Kidney (tissue), 14 donors: ENCODE results near the gene DLGAP1. TPM values are rescaled to one million over a fixed set of nuclear protein-coding genes. Genes with fewer than 3 reads are reported as not detected.

Source experiments
- DNase-seq, 5 donors: peaks; one replicate each; pipeline ENCODE4 v3.0.0-alpha.2; 2013 to 2020
- FAIRE-seq: peaks from 2 replicates; lab custom pipeline; 2012; peaks lifted over from hg19 to GRCh38; lab: Jason Lieb, UNC
- H3K27ac ChIP-seq, 2 donors: one replicate each; pipeline ENCODE4 v1.7.0; 2013; ENCODE audit warnings: low read depth in 2 of 2, low read length in 2 of 2, inconsistent platforms in 1 of 2
- H3K27me3 ChIP-seq: one replicate; pipeline ENCODE4 v1.7.1; 2013; ENCODE audit warnings: low read length, inconsistent platforms; ENCODE audit not compliant: control insufficient read depth, insufficient read depth
- H3K36me3 ChIP-seq, 3 donors: one replicate each; pipeline versions ENCODE4 v1.7.0 to v1.7.1; 2013; ENCODE audit warnings: low read length in 3 of 3, control low read depth in 1 of 3, inconsistent platforms in 1 of 3; ENCODE audit not compliant: insufficient read depth in 3 of 3, control insufficient read depth in 2 of 3
- H3K4me1 ChIP-seq, 3 donors: one replicate each; pipeline versions ENCODE4 v1.7.0 to v1.7.1; 2013; ENCODE audit warnings: low read length in 3 of 3, inconsistent platforms in 1 of 3, low read depth in 1 of 3; ENCODE audit not compliant: control insufficient read depth in 2 of 3, insufficient read depth in 2 of 3
- H3K4me3 ChIP-seq, 3 donors: one replicate each; pipeline versions ENCODE4 v1.7.0 to v1.8.1; 2013; ENCODE audit warnings: low read length in 3 of 3, control low read depth in 1 of 3, inconsistent platforms in 1 of 3
- H3K9ac ChIP-seq, 3 donors: one replicate each; pipeline versions ENCODE4 v1.7.0 to v1.7.1; 2013; ENCODE audit warnings: low read length in 3 of 3, control low read depth in 1 of 3, inconsistent platforms in 1 of 3
- H3K9me3 ChIP-seq, 3 donors: one replicate each; pipeline versions ENCODE4 v1.7.0 to v1.7.1; 2013; ENCODE audit warnings: low read length in 3 of 3, control low read depth in 1 of 3, inconsistent platforms in 1 of 3; ENCODE audit not compliant: control insufficient read depth in 2 of 3, insufficient read depth in 1 of 3
- intact Hi-C: fragments of 100-400 bp; cut with DNase I; formaldehyde crosslinking; loops from one replicate; pipeline ENCODE4 v1.11.1; 2022
- polyA plus RNA-seq: library from polyadenylated mRNA; stranded (reverse); fragments of 350-450 nt; fragmentation: Illumina TruSeq; extraction: RNeasy Lipid Tissue Mini Kit (QIAGEN cat#74804); gene quantifications from one replicate; pipeline ENCODE4 v1.2.3, GENCODE V29; 2014; ENCODE audit warnings: low read depth, low replicate concordance; ENCODE audit not compliant: insufficient read depth
- total RNA-seq: library from RNA; stranded (reverse); fragmentation: NEBNext Ultra II Directional; extraction: Animal tissue kit (Norgen Biotek cat#: 25700); gene quantifications from one replicate; pipeline ENCODE4 v1.2.1, GENCODE V29; 2021
- TF ChIP-seq, protein P1 (sequence below): IDR thresholded peaks from 3 replicates; pipeline ENCODE4 v1.5.1; 2012; ENCODE audit warnings: mild to moderate bottlenecking, moderate library complexity, borderline replicate concordance; ENCODE audit not compliant: insufficient read depth; ENCODE audit errors: extremely low read depth
- donor health status: control.
- donor health status: control.
- donor health status: control.
- donor health status: control.
- donor health status: control.
- donor health status: DM: yes; HTN: yes; CAD: no.
- donor health status: Normal renal cell carcinoma (clear cell type).

Gene DLGAP1
- total and polyA plus RNA-seq, 2 donors from 2014 or later = 1.2 to 32.8 TPM

DNA sequence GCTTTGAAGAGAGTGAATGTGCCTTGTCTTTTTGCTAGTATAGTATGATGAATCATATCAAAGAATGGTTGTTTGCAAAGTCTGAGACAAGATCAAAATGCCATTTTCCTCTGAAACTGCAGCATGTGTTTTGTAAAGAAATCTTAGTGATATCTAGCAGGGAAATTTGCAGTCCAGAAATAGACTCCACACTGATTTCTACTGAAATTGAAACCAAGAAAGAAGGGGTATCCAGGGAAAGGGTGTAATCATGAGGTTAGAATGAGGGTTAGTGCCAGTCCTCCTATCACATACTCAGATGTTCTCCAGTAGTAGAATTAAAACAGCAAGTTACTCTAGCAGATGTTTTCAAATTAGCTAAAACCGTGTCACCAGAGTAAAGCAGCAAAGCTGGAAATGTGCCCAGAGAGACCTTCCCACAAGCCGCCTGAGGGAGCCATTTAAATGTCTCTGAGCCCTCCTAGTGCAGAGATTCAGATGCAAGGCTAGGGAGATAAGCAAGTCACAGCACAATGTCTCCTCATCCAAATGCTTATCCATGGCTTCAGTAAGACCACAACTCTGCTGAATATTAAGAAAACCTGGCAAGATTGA, 4.9 kb downstream of the DLGAP1 start:
- FAIRE-seq (no peak), DNase-seq (peak in 2 of 5 donors; percentile 32 to 54)
- intact Hi-C loops = no loop called here
- Histone ChIP-seq H3K27me3 (no peaks in the 10 kb centered on the region), H3K36me3 (no peaks in the 10 kb centered on the region), H3K9me3 (no peaks in the 10 kb centered on the region), H3K27ac (no peak overlapping the region), H3K4me3 (no peak overlapping the region), H3K4me1 (no peaks in the 10 kb centered on the region), H3K9ac (no peak overlapping the region)
- TF ChIP-seq, protein P1, sequence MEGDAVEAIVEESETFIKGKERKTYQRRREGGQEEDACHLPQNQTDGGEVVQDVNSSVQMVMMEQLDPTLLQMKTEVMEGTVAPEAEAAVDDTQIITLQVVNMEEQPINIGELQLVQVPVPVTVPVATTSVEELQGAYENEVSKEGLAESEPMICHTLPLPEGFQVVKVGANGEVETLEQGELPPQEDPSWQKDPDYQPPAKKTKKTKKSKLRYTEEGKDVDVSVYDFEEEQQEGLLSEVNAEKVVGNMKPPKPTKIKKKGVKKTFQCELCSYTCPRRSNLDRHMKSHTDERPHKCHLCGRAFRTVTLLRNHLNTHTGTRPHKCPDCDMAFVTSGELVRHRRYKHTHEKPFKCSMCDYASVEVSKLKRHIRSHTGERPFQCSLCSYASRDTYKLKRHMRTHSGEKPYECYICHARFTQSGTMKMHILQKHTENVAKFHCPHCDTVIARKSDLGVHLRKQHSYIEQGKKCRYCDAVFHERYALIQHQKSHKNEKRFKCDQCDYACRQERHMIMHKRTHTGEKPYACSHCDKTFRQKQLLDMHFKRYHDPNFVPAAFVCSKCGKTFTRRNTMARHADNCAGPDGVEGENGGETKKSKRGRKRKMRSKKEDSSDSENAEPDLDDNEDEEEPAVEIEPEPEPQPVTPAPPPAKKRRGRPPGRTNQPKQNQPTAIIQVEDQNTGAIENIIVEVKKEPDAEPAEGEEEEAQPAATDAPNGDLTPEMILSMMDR = no peak

- no peak overlapping the region for H3K9ac ChIP-seq
- DNase-seq = no peak
- intact Hi-C loops = no loop called here
- no peaks in the 10 kb centered on the region for H3K36me3 ChIP-seq
- H3K27me3 ChIP-seq = no peaks in the 10 kb centered on the region
- H3K4me1 ChIP-seq = no peaks in the 10 kb centered on the region
- FAIRE-seq = no peak
- H3K27ac ChIP-seq = no peak overlapping the region
- H3K9me3 ChIP-seq = no peaks in the 10 kb centered on the region
- no peak overlapping the region for H3K4me3 ChIP-seq
- TF ChIP-seq, protein P1 = no peak
Observed at GRCh38 chr18:4445902-4446301, 9.2 kb downstream of the DLGAP1 start.

DNA sequence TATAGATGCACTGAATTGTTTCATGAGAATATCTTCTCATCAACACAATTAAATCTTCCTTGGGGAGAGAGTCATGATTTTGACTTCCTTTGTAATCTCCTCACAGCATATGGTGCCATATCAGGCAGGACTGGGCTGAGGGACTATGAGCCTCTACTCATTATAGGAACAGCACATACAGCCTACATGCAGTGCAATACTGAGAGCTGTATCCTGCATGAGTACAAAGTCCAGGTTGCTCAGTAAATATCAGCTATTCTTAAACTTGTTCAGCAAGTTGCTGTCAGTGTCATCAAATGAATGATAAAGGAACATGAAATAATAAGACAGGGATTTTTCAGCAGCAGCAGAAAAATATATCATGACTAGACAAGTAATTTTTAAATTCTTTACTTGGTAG, 10.8 kb downstream of the DLGAP1 start:
- no peaks in the 10 kb centered on the region for H3K36me3 ChIP-seq
- H3K9me3 ChIP-seq = no peaks in the 10 kb centered on the region
- no peak overlapping the region for H3K27ac ChIP-seq
- intact Hi-C loops = no loop called here
- FAIRE-seq = no peak
- no peak for DNase-seq
- H3K9ac ChIP-seq = no peak overlapping the region
- TF ChIP-seq, protein P1 = no peak
- no peak overlapping the region for H3K4me3 ChIP-seq
- H3K4me1 ChIP-seq = no peaks in the 10 kb centered on the region
- no peaks in the 10 kb centered on the region for H3K27me3 ChIP-seq

GRCh38 chr18:4441098-4441497, 14.0 kb downstream of the DLGAP1 start:
- FAIRE-seq = no peak
- Histone ChIP-seq H3K9ac (no peak overlapping the region), H3K36me3 (no peaks in the 10 kb centered on the region), H3K4me1 (no peaks in the 10 kb centered on the region), H3K27ac (no peak overlapping the region), H3K27me3 (no peaks in the 10 kb centered on the region), H3K4me3 (no peak overlapping the region), H3K9me3 (no peaks in the 10 kb centered on the region)
- intact Hi-C loops = no loop called here
- TF ChIP-seq, protein P1 = no peak
- no peak for DNase-seq
